Colonic mucosa (tissue), 4 donors: Measurements from ENCODE around the gene CHL1. TPM values are rescaled to one million over a fixed set of nuclear protein-coding genes. Genes with fewer than 3 reads are reported as not detected.

ENCODE experiments used
- DNase-seq: peaks from one replicate; pipeline ENCODE4 v3.0.0-alpha.2; 2020
- H3K27ac ChIP-seq: fragments of 200-600 bp; one replicate; pipeline ENCODE4 v1.8.0; 2021
- H3K27me3 ChIP-seq: fragments of 200-600 bp; one replicate; pipeline ENCODE4 v1.8.0; 2021
- H3K36me3 ChIP-seq: fragments of 200-600 bp; one replicate; pipeline ENCODE4 v1.8.0; 2021
- H3K4me1 ChIP-seq: fragments of 200-600 bp; one replicate; pipeline ENCODE4 v1.8.0; 2021; ENCODE audit warnings: mild to moderate bottlenecking
- H3K4me3 ChIP-seq: fragments of 200-600 bp; one replicate; pipeline ENCODE4 v1.8.0; 2021
- H3K9ac ChIP-seq, 2 donors: one replicate each; pipeline ENCODE4 v1.7.0; 2013; ENCODE audit warnings: control low read depth in 2 of 2, low read depth in 2 of 2, low read length in 2 of 2
- H3K9me3 ChIP-seq: fragments of 200-600 bp; one replicate; pipeline ENCODE4 v1.8.0; 2021
- intact Hi-C: fragments of 100-400 bp; cut with DNase I; formaldehyde crosslinking; loops from one replicate; pipeline ENCODE4 v1.14.1; 2022
- total RNA-seq, 2 donors: library from RNA; stranded (reverse); fragmentation: NEBNext Ultra II Directional in 1 of 2; extraction: Animal tissue kit (Norgen Biotek cat#: 25700) in 1 of 2; gene quantifications; one replicate each; pipeline ENCODE4 v1.2.1, GENCODE V29; 2021
- TF ChIP-seq, protein P1 (sequence below): fragments of 200-600 bp; IDR thresholded peaks from one replicate; pipeline ENCODE4 v1.8.0; 2022; ENCODE audit warnings: antibody characterized with exemption, mild to moderate bottlenecking
- donor health status: healthy.
- donor health status: DM: no; HTN: no; CAD: no.
- donor health status: DM: no; HTN: no; CAD: no.

CHL1 gene
- total RNA-seq, 2 donors from 2014 or later = 2.9 to 7.5 TPM

DNA sequence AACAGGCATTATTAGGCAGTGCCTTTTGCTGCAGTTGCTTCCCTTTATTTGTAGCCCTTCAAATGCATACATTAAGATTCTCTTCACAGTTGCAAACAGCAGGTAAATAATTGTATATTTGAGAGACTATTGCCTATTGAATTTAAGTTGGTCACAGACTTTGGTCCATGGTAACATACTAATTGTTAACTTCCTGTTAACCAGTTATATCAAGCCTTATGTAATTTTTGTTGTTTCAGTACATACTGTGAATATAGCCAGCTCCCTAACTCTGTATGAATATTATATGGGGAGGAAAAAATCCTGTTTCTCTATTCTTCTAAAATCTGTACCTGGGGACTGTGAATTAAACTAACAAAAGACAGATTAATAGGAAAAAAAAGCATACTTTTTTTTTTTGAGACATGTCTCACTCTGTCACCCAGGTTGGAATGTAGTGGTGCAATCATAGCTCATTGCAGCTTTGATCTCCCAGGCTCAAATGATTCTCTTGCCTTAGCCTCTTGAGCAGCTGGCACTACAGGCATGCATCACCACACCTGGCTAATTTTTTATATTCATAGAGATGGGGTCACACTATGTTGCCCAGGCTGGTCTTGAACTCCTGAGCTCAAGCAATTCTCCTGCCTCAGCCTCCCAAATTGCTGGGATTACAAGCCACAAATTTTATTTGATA lies 53.2 kb downstream of the CHL1 start:
- Histone ChIP-seq H3K9ac (no peak overlapping the region), H3K36me3 (no peaks in the 10 kb centered on the region), H3K4me3 (no peak overlapping the region), H3K27ac (no peak overlapping the region), H3K27me3 (no peaks in the 10 kb centered on the region), H3K9me3 (no peaks in the 10 kb centered on the region), H3K4me1 (no peaks in the 10 kb centered on the region)
- no peak for DNase-seq
- intact Hi-C loops = no loop called here
- TF ChIP-seq, protein P1, sequence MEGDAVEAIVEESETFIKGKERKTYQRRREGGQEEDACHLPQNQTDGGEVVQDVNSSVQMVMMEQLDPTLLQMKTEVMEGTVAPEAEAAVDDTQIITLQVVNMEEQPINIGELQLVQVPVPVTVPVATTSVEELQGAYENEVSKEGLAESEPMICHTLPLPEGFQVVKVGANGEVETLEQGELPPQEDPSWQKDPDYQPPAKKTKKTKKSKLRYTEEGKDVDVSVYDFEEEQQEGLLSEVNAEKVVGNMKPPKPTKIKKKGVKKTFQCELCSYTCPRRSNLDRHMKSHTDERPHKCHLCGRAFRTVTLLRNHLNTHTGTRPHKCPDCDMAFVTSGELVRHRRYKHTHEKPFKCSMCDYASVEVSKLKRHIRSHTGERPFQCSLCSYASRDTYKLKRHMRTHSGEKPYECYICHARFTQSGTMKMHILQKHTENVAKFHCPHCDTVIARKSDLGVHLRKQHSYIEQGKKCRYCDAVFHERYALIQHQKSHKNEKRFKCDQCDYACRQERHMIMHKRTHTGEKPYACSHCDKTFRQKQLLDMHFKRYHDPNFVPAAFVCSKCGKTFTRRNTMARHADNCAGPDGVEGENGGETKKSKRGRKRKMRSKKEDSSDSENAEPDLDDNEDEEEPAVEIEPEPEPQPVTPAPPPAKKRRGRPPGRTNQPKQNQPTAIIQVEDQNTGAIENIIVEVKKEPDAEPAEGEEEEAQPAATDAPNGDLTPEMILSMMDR = no peak

DNA sequence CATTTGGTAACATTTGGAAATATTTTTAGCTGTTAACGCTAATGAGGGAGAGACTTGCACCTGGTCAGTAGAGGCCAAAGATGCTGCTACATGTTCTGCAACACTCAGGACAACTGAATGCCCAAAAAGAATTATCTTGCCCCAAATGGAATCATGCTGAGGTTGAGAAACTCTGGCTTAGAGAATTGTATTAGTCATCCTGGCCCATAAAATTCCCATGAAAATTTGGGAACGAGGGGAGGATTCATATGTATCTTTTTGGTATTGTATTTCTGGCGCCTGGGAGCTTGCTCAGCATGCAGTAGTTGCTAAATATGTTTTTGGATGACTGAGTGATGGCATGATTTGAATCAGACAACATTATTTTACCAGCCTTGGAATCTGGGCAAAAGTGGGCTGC lies 59.9 kb downstream of the CHL1 start:
- H3K9ac ChIP-seq = no peak overlapping the region
- H3K36me3 ChIP-seq = no peaks in the 10 kb centered on the region
- H3K27ac ChIP-seq = no peak overlapping the region
- DNase-seq = no peak
- H3K27me3 ChIP-seq = no peaks in the 10 kb centered on the region
- H3K4me1 ChIP-seq = no peaks in the 10 kb centered on the region
- no peak overlapping the region for H3K4me3 ChIP-seq
- no peaks in the 10 kb centered on the region for H3K9me3 ChIP-seq
- intact Hi-C loops = no loop called here
- TF ChIP-seq, protein P1 = no peak

DNA sequence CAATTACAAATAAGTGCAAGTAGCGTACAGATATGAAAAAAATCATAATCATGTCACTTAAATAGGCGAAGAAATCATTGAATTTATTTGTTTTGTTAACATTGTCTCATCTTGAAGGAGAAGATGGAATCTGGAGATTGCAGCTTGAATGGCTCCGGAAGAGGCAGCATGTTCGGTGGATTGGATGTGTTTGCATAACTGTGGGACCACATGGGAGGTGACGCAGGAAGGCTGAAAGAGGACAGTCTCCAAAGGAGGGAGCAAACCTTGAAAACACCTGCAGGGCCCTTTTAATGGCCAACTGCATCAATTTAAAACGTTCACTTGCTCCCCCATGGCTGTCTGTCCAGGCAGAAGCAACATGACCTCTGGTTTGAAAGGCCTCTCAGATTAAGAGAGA lies 61.3 kb downstream of the CHL1 start:
- H3K36me3 ChIP-seq = no peaks in the 10 kb centered on the region
- H3K9me3 ChIP-seq = no peaks in the 10 kb centered on the region
- H3K27ac ChIP-seq = no peak overlapping the region
- intact Hi-C loops = no loop called here
- H3K9ac ChIP-seq = no peak overlapping the region
- no peak overlapping the region for H3K4me3 ChIP-seq
- DNase-seq = no peak
- no peaks in the 10 kb centered on the region for H3K27me3 ChIP-seq
- TF ChIP-seq, protein P1 = no peak
- H3K4me1 ChIP-seq = no peaks in the 10 kb centered on the region

DNA sequence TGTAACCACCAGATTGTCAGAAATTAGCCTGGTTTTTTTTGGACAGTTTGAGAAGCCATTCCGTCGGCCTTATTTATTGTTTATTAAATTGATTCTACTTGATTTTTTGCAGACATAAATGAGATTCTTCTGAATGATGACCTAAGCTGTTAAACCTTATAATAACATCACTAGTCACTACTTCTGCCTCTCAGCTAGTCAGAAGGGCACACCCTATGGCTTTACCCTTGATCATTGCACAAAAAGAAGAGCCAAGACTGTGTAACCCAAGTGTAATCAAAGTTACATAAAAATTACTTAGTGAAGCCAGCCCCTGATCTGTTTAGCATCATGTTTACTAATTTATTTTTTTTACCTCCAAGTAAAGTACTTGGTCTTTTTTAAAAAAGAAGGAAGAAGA lies 64.3 kb downstream of the CHL1 start:
- Histone ChIP-seq H3K27ac (no peak overlapping the region), H3K9ac (no peak overlapping the region), H3K4me3 (no peak overlapping the region), H3K9me3 (no peaks in the 10 kb centered on the region), H3K27me3 (no peaks in the 10 kb centered on the region), H3K4me1 (no peaks in the 10 kb centered on the region), H3K36me3 (no peaks in the 10 kb centered on the region)
- TF ChIP-seq, protein P1 = no peak
- no peak for DNase-seq
- intact Hi-C loops = no loop called here

DNA sequence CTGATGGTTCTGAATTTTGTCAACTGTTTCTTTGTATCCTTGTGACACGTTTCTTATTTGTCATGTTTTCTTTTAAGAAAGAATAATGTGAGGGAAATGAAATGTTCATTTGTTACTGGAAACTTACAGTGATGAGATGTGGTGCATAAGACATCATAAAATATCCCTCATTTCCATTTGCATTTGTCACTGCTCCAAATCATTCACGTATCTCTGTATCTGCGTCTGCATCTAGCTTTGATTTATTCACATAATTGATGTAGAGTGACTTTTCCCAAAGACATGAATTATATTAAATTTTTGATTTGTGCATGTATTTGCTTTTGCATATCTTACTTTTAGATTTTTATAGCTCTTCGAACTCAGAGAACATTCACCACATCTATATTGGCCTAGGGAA lies 66.8 kb downstream of the CHL1 start:
- Histone ChIP-seq H3K27me3 (no peaks in the 10 kb centered on the region), H3K4me1 (no peaks in the 10 kb centered on the region), H3K27ac (no peak overlapping the region), H3K36me3 (no peaks in the 10 kb centered on the region), H3K9me3 (no peaks in the 10 kb centered on the region), H3K4me3 (no peak overlapping the region), H3K9ac (no peak overlapping the region)
- TF ChIP-seq, protein P1 = no peak
- no peak for DNase-seq
- intact Hi-C loops = no loop called here
